RPMI7951 (cell line): ENCODE results near the gene ESR1. TPM values are rescaled to one million over a fixed set of nuclear protein-coding genes. Genes with fewer than 3 reads are reported as not detected.
"Not testable (repeated sequence)": the region's sequence is repeated elsewhere in the genome, so short reads cannot be mapped to it uniquely, and the experiment has no call there.

Source experiments
- DNase-seq: peaks from one replicate; pipeline ENCODE4 v3.0.0-alpha.2; 2012; ENCODE audit warnings: low read depth
- total RNA-seq: library from RNA; depleted of rRNA; stranded (reverse); fragments of >200 nt; shearing (Covaris generic); gene quantifications from 2 replicates; pipeline ENCODE4 v1.2.3, GENCODE V29; 2014

The ESR1 gene
- total RNA-seq, 1 experiment from 2014 or later = not detected

- peak; percentile 60 for DNase-seq
Observed at GRCh38 chr6:152054441-152054840, 247.0 kb downstream of the ESR1 start.

GRCh38 chr6:152055517-152055916, 248.0 kb downstream of the ESR1 start:
- DNase-seq = no peak

DNA sequence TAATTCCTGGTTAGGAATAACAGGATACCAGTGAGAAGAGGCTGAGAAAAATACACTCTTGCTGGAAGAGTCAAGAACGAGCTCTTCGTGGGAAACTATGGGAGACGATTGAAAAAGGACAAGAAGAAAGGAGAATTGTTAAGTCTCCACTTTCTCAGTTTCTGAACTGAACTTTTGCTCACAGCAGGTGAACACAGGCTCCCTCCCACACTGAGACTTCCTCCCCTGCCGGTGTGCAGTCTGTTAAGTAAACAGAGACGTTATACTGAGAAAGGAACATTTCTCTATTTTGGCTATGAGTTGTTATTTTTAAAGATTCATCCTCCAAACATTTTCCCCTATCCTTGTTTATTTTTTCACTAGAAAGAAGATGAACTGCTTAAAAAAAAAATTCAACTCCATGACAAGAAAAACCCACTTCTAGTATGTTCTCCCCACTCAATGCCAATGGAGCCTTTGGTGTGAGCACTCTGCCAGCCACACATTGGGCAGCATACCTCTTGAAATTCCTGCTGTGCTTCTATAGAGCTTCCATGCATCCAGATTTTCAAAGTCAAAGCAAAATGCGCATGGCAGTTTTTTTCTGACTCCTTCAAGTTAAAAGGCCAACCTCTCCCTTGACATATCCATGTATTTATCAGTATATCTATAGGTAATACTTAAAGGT, 250.5 kb downstream of the ESR1 start:
- no peak for DNase-seq

DNA sequence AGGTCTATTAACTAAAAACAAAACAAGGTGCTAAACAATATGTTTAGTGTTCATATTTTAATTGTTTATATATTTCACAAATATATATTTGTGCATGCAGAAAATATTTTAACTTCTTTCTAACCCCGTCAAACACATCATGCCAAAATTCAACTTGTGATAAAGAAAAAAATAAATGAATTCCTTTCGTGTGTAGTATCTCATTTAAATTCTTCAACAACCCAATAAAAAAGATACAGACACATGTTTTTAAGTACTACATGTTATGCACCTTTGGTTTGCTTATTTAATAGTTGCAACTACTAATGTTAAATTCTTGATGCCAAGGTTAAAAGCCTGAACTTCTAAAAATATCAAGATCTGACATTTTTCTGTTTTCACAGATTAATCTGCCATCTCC, 252.4 kb downstream of the ESR1 start:
- DNase-seq = no peak

DNA sequence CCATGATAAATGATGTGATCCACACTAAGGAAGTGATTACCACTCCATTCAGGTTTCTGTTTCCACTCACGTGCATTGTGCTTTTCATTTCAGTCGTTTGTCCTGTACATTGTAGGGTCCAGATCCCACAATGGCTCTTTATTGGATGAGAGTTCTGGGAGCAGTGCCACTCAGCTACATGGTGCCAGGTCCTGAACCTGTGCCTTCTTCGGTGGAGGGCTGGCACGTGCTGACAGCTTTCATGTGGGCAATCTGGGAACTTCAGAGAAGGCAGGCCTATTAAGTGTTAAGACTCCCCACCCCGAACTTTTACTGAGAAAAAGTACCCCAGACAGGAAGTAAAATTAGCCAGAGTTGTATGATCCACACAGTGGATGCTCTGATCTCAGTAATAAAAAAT, 255.0 kb downstream of the ESR1 start:
- DNase-seq = no peak

DNA sequence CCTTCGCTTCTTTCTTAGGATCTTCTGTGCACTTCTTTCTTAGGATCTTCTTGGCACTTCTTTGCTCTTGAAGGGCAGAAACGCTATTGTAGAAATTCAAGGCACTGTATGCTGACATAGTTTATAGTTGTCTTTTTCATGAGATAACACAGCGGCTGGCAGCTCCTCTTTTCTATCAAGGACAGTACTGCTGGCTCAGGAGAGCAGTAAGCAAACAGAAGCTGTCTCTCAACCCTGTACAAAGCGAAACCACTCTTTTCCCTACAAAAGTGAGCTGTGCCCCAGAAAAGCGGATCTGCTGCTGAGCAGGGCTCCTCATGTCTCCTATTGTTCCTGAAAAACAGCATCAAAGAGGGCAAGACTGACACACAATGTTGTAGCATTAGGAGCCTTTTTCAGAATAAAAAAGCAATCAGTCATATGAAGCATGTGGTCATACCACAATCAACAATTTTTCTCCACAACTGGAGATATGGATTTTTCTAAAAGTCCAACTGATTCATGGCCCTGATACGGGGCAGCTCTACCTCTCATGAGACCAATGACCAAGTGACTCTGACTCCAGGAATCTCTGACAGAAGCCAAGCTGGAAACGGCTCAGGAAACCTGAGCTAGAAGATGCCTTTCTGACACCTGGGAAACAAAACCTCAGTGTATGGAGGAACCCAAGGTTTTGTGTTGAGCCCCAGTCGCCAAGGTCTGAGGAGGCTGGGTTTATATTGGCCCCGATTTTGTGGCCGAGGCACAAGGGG, 255.9 kb downstream of the ESR1 start:
- no peak for DNase-seq

DNA sequence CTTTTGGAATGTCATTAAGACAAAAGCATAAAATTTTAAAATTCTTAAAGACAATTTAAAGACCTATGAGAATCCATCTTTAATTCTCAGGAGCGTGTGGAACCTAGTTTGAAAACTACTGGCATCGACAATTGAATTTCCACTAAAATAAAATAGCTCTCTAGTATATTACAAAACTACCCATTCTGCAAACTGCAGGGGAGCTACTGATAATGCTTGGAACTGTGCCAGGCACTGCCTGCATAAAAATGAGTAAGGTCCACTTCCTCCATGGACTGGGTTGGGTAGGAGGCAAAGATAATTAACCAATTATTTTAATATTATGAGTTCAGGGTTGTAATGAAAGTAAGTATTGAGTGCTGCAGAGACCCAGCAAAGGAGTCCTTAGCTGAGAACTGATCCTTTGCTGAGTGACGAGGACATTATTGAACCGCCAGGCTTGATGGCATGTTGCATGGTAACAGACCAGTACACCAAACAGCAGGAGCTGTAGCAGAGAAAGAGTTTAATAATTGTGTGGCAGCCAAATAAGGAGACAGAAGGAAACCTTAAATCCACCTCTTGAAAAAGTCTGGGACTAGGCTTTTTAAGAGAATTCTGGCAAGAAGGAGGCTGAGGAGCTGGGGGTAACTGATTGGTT, 261.3 kb downstream of the ESR1 start:
- peak; percentile 20 for DNase-seq

- peak; percentile 24 for DNase-seq
Observed at GRCh38 chr6:152070556-152070955, 263.1 kb downstream of the ESR1 start.

DNA sequence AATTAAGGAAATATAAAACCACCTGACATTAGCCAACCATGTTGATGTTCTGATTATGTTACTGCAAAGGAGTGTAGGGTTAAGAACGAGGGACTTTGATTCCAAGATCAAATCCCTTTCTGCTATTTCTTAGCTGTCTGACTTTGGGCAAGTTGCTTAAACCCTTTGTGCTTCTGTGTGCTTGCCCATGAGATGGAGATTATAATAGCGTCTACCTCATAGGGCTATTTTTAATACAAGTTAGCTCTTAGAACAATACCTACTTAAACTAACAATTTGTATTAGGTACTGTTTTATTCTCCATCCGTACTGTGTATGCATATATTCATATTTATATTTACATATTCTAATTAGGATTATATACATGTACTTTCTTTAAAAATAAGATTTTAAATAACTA, 263.8 kb downstream of the ESR1 start:
- no peak for DNase-seq

DNA sequence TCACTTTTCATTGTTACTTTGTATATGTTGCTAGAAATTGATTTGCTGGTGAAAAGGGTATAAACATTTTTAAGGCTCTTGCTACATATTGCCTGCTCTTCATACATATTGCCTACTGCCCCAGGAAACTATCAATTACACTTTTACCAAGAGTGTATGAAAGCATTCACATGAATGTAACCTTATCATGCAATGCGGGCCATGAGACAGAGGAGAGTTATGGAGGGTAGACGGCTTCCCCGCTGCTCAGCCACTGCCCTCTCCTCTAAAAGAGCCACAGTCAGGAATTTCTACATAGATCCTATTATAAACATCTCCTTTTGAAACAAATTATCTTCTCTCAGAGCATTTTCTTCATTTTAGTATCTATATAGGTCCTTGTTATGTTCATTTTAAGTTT, 264.4 kb downstream of the ESR1 start:
- no peak for DNase-seq

- not testable (repeated sequence) for DNase-seq
Observed at GRCh38 chr6:152076242-152076641, 268.8 kb downstream of the ESR1 start.

DNA sequence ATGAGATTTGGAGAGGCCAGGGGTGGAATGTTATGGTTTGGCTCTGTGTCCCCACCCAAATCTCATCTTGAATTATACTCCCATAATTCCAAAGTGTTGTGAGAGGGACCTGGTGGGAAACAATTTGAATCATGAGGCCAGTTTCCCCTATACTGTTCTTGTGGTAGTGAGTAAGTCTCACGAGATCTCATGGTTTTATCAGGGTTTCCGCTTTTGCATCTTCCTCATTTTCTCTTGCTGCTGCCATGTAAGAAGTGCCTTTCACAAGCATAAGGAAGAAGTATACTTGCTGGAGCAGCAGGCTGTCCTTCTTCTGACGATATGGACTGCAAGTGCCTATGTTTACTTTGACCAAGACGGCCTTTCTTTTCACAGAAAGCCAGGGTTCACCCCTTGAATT, 270.5 kb downstream of the ESR1 start:
- DNase-seq = no peak

DNA sequence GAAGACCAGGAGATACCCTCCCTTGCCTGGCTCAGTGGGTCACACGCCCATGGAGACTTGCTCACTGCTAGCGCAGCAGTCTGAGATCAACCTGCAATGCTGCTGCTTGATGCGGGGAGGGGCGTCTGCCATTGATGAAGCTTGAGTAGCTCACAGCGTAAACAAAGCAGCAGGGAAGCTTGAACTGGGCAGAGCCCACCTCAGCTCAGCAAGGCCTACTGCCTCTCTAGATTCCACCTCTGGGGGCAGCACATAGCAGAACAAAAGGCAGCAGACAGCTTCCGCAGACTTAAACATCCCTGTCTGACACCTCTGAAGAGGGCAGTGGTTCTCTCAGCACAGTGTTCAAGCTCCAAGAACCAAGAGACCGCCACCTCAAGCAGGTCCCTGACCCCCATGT, 271.3 kb downstream of the ESR1 start:
- DNase-seq = no peak

- peak; percentile 88 for DNase-seq
Observed at GRCh38 chr6:152085451-152085921, 278.0 kb downstream of the ESR1 start.

DNA sequence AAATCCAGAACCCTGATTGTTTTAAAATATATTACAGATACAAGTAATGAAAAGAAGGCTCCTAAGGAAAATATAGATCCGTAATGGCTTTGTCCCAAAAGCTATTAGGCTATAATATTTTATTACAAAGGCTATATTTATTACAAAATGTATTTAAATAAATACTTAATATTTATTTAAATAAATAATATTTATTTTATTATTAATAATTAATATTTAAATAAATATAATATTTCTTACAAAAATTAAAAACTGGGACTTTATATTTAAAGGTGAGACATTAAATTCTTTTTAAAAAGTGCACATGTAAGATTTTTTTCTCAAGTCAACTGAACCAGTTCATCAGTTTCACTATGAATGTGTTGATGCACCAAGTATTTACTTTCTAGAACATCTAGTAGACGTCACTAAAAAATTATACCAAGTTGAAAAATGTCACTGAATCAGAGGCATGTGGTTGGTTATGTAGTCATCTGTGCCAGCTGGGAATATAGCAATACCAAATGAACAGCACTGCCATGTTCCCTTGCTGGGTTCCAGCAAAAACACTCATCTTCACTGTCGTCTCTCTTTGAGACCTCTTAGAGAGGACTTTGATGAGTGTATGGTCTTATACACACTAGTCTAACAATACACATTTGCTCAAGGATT, 278.9 kb downstream of the ESR1 start:
- DNase-seq = no peak

DNA sequence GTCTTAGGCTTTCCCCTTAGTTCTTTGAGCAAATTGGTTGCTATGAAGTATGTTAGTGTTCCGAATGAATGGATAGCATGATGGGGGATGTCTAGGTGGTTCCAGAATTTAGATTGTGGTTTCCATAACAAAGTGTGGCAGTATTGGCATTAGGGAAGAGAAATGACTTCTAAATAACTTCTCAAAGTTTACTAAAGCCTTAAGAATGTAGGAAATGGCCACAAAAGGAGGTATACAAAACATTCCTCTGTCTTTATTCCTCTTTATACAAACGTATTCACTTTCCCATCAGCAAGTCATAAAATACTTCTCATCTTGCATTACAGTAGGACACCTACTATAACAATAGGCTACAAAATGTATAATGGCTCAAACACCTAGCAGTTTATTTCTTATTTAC, 279.6 kb downstream of the ESR1 start:
- peak; percentile 33 for DNase-seq

DNA sequence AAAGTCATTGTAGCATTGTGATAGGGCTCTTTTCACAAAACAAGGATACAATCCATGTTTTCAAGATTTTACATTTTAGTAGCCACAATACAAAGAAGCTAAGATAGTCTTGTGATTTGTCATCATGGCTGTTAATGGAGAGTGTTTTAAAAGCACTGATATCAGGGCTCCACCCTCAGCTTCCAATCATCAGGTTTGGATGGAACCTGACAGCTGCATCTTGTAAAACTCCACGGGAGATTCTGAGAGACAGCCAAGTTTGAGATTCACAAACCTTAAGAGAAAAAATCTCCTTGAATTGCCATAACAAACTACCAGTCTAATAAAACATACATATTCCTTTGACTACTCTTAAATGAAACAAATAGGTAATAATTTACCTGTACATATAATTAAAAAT, 280.2 kb downstream of the ESR1 start:
- no peak for DNase-seq

- DNase-seq = peak; percentile 87
Observed at GRCh38 chr6:152089992-152090391, 282.5 kb downstream of the ESR1 start.

DNA sequence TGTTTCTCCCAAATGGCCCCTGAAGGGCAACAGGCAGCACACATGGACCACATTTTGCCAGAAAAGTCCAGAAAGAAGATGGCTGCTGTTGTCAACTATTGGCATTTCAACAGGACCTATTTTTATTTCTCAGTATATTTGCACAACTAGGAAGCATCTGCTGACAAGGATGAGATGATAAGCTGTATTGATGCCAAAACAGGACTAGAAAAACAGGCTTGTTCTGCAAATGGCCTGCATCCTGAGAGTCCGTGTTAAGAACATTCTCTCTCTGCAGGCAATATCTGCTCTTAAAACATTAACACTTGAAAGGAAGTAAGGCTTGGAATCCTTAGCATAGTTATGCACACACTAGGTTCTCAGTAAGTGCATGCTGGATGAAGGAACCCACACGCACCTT, 283.7 kb downstream of the ESR1 start:
- no peak for DNase-seq

DNA sequence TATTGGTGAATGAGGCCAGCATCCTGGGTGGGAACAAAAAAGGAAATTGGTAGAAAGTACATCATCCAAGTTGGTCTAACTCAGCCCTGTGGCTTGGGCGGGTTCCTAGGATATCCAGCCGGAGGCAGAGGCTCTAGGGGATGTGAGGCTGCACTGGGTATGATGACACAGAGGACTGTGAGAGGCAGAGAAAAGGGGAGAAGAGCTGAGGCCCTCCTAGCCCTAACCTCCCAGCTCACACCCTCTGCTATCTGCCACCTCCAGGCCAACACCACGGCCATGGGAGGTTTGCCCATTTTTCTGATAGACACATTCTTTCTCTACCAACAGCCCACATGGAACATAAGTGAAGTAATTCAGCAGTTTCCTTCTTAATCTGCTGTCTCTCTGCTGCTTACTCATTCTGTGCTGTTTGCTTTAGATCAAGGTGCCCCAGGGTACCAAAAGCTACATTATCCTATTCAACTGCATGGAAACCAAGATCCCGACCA, 284.4 kb downstream of the ESR1 start:
- DNase-seq = peak; percentile 95

GRCh38 chr6:152093711-152094110, 286.2 kb downstream of the ESR1 start:
- no peak for DNase-seq

DNA sequence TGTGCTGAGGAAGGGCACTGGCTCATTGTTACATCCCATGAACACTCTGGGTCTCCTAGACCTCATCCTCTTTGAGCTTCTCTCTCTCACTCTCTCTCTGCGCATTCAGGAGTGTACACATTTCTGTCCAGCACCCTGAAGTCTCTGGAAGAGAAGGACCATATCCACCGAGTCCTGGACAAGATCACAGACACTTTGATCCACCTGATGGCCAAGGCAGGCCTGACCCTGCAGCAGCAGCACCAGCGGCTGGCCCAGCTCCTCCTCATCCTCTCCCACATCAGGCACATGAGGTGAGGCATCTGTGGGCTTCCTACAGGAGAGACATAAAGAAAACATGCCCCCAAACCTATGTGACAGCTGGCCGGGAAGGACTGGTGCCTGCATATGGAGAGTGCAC, 286.8 kb downstream of the ESR1 start:
- DNase-seq = no peak
